IMR-90 (cell line): ENCODE data around the gene RYR2. TPM values are rescaled to one million over a fixed set of nuclear protein-coding genes. Genes with fewer than 3 reads are reported as not detected.

Experiments used
- ATAC-seq: fragments of 200-7000 bp; cut with Tn5 transposase; 2 replicates; pipeline ENCODE4 v1.9.1; 2020; ENCODE audit warnings: low read depth, mild to moderate bottlenecking, moderate library complexity
- BruUV-seq: library from RNA; stranded (reverse); fragments of 400-500 nt; replicated peaks from 2 replicates; lab custom pipeline; 2021; lab: Mats Ljungman, UMichigan
- CTCF ChIA-PET: fragments of 300-600 bp; formaldehyde crosslinking; extraction: SDS; loops from one replicate; lab custom pipeline; 2021; ENCODE audit warnings: antibody characterized with exemption; lab: Yijun Ruan, JAX
- POLR2A ChIA-PET: fragments of 300-600 bp; sonication (Branson Sonifier 250); formaldehyde crosslinking; loops from one replicate; lab custom pipeline; 2022; ENCODE audit warnings: antibody characterized with exemption; ENCODE audit not compliant: unreplicated experiment; lab: Charles Lee
- DNase-seq: peaks from one replicate; pipeline ENCODE4 v3.0.0; 2013
- H2AFZ ChIP-seq: replicated peaks from 2 replicates; pipeline ENCODE3; 2013; ENCODE audit warnings: low read length, mild to moderate bottlenecking; ENCODE audit not compliant: poor library complexity
- H2AK5ac ChIP-seq: 2 replicates; pipeline ENCODE4 v1.6.1; 2013; ENCODE audit warnings: low read depth, low read length, inconsistent platforms
- H2AK9ac ChIP-seq: replicated peaks from 2 replicates; pipeline ENCODE3; 2013; ENCODE audit warnings: mild to moderate bottlenecking, low read depth, low read length, moderate library complexity; ENCODE audit not compliant: poor library complexity
- H2BK120ac ChIP-seq: 2 replicates; pipeline ENCODE4 v1.6.1; 2013; ENCODE audit warnings: low read depth, low read length, inconsistent platforms
- H2BK15ac ChIP-seq: 3 replicates; pipeline ENCODE4 v1.6.1; 2013; ENCODE audit warnings: low read depth, low read length, inconsistent platforms
- H2BK20ac ChIP-seq: 2 replicates; pipeline ENCODE4 v1.6.1; 2013; ENCODE audit warnings: low read depth, mild to moderate bottlenecking, inconsistent platforms, low read length, moderate library complexity
- H2BK5ac ChIP-seq: 2 replicates; pipeline ENCODE4 v1.6.1; 2013; ENCODE audit warnings: mild to moderate bottlenecking, low read depth, low read length, inconsistent platforms; ENCODE audit not compliant: poor library complexity, severe bottlenecking
- H3K14ac ChIP-seq: replicated peaks from 2 replicates; pipeline ENCODE4 v1.6.1; 2013; ENCODE audit warnings: low read depth, low read length, inconsistent platforms
- H3K18ac ChIP-seq: 2 replicates; pipeline ENCODE4 v1.6.1; 2013; ENCODE audit warnings: low read depth, low read length, control low read depth
- H3K23ac ChIP-seq: 2 replicates; pipeline ENCODE4 v1.6.1; 2013; ENCODE audit warnings: low read depth, low read length, inconsistent platforms
- H3K27ac ChIP-seq: 2 replicates; pipeline ENCODE4 v1.5.1; 2013; ENCODE audit warnings: mild to moderate bottlenecking, control low read depth, low read length; ENCODE audit not compliant: insufficient read depth
- H3K27me3 ChIP-seq: 2 replicates; pipeline ENCODE4 v1.6.1; 2013; ENCODE audit warnings: low read length; ENCODE audit not compliant: control insufficient read depth, insufficient read depth
- H3K36me3 ChIP-seq: 2 replicates; pipeline ENCODE4 v1.6.1; 2013; ENCODE audit warnings: low read length, mixed read lengths; ENCODE audit not compliant: control insufficient read depth, insufficient read depth
- H3K4ac ChIP-seq: 2 replicates; pipeline ENCODE4 v1.6.1; 2013; ENCODE audit warnings: low read depth, low read length, inconsistent platforms
- H3K4me1 ChIP-seq: 2 replicates; pipeline ENCODE4 v1.6.1; 2013; ENCODE audit warnings: low read length, mixed read lengths; ENCODE audit not compliant: control insufficient read depth, insufficient read depth
- H3K4me2 ChIP-seq: 2 replicates; pipeline ENCODE4 v1.6.1; 2013; ENCODE audit warnings: low read depth, mild to moderate bottlenecking, control low read depth, low read length, moderate library complexity
- H3K4me3 ChIP-seq: 2 replicates; pipeline ENCODE4 v1.5.1; 2013; ENCODE audit warnings: low read depth, mild to moderate bottlenecking, control low read depth, low read length, moderate library complexity; ENCODE audit not compliant: insufficient read depth
- H3K56ac ChIP-seq: 2 replicates; pipeline ENCODE4 v1.6.1; 2013; ENCODE audit warnings: low read length, inconsistent platforms; ENCODE audit not compliant: insufficient read depth; ENCODE audit errors: extremely low read depth
- H3K79me1 ChIP-seq, 2 experiments: 2 replicates each; pipeline ENCODE4 v1.6.1; 2013; ENCODE audit warnings: low read length in 2 of 2, inconsistent platforms in 1 of 2, low read depth in 1 of 2
- H3K9ac ChIP-seq: 2 replicates; pipeline ENCODE4 v1.6.1; 2013; ENCODE audit warnings: low read depth, low read length, control low read depth
- H3K9me1 ChIP-seq: 2 replicates; pipeline ENCODE4 v1.6.1; 2013; ENCODE audit warnings: low read length, inconsistent platforms; ENCODE audit not compliant: insufficient read depth
- H3K9me3 ChIP-seq: 2 replicates; pipeline ENCODE4 v1.6.1; 2013; ENCODE audit warnings: low read length; ENCODE audit not compliant: control insufficient read depth, insufficient read depth
- H4K20me1 ChIP-seq: 2 replicates; pipeline ENCODE4 v1.6.1; 2013; ENCODE audit warnings: low read length, inconsistent platforms; ENCODE audit not compliant: insufficient read depth
- H4K5ac ChIP-seq: 2 replicates; pipeline ENCODE4 v1.6.1; 2013; ENCODE audit warnings: mild to moderate bottlenecking, low read depth, low read length, control low read depth
- H4K8ac ChIP-seq, 2 experiments: 2 replicates each; pipeline ENCODE4 v1.6.1; 2013; ENCODE audit warnings: low read depth in 2 of 2, low read length in 2 of 2, control low read depth in 1 of 2, inconsistent platforms in 1 of 2
- H4K91ac ChIP-seq: 2 replicates; pipeline ENCODE4 v1.6.1; 2013; ENCODE audit warnings: low read depth, low read length, inconsistent platforms; ENCODE audit not compliant: insufficient read depth
- BHLHE40 ChIP-seq: fragments of 150-350 bp; IDR thresholded peaks from 2 replicates; pipeline ENCODE4 v1.6.1; 2016; ENCODE audit warnings: mild to moderate bottlenecking, low read depth, low read length
- MAZ ChIP-seq: IDR thresholded peaks from 2 replicates; pipeline ENCODE4 v1.6.1; 2012; ENCODE audit warnings: low read depth, mild to moderate bottlenecking, low read length, improper control_type of control experiment, moderate library complexity, borderline replicate concordance
- NFE2L2 ChIP-seq: fragments of 150-350 bp; IDR thresholded peaks from 2 replicates; pipeline ENCODE4 v1.6.1; 2016; ENCODE audit warnings: low read depth, mild to moderate bottlenecking, low read length
- RAD21 ChIP-seq: IDR thresholded peaks from 2 replicates; pipeline ENCODE4 v1.6.1; 2012; ENCODE audit warnings: low read length, improper control_type of control experiment
- RFX5 ChIP-seq: IDR thresholded peaks from 2 replicates; pipeline ENCODE4 v1.8.0; 2012; ENCODE audit warnings: low read depth, mild to moderate bottlenecking, low read length, moderate library complexity
- SMC3 ChIP-seq: fragments of 150-350 bp; IDR thresholded peaks from 2 replicates; pipeline ENCODE4 v1.6.1; 2016; ENCODE audit warnings: low read depth, mild to moderate bottlenecking, antibody characterized with exemption, low read length, moderate library complexity
- USF2 ChIP-seq: fragments of 150-350 bp; IDR thresholded peaks from 2 replicates; pipeline ENCODE4 v1.6.1; 2017; ENCODE audit warnings: mild to moderate bottlenecking, antibody characterized with exemption, low read length, low read depth
- WGBS, 2 experiments: methylation state at CpG; one replicate each; pipeline versions ENCODE4 v1.1.5 to v1.1.7; 2013; ENCODE audit warnings: missing lambda C conversion rate in 2 of 2; ENCODE audit not compliant: insufficient read length in 1 of 2; ENCODE audit errors: extremely low coverage in 2 of 2; 5-methylcytosine and 5-hydroxymethylcytosine counted together
- dilution Hi-C: fragments of 300-500 bp; cut with HindIII; formaldehyde crosslinking; loops from one replicate; pipeline ENCODE4 v1.14.3; 2018; ENCODE audit warnings: low sequenced_read_pairs; ENCODE audit not compliant: unreplicated experiment
- in situ Hi-C: fragments of 300-500 bp; cut with MboI; formaldehyde crosslinking; loops from 3 replicates; pipeline ENCODE4 v1.14.3; 2019; ENCODE audit warnings: low sequenced_read_pairs, inconsistent platforms, mixed read lengths
- intact Hi-C: fragments of 100-400 bp; cut with micrococcal nuclease; formaldehyde crosslinking; loops from 2 replicates; pipeline ENCODE4 v1.10.0; 2022
- polyA plus RNA-seq, 3 experiments: library from polyadenylated mRNA; depleted of rRNA; stranded (reverse); fragments of >200 nt; gene quantifications; 2 replicates each; pipeline ENCODE4 v1.2.3, GENCODE V29; 2012; ENCODE audit warnings: low replicate concordance in 1 of 3
- total RNA-seq: library from RNA; depleted of rRNA; stranded (reverse); fragments of >200 nt; gene quantifications from 2 replicates; pipeline ENCODE4 v1.2.3, GENCODE V29; 2012
- TF ChIP-seq, protein P1 (sequence below): conservative IDR thresholded peaks from 2 replicates; pipeline ENCODE4 v1.5.1; 2012; ENCODE audit warnings: mild to moderate bottlenecking, low read depth, low read length, improper control_type of control experiment

The RYR2 gene
- total and polyA plus RNA-seq, 2 of the 4 experiments (the other 2 are of a cell fraction) = not detected

DNA sequence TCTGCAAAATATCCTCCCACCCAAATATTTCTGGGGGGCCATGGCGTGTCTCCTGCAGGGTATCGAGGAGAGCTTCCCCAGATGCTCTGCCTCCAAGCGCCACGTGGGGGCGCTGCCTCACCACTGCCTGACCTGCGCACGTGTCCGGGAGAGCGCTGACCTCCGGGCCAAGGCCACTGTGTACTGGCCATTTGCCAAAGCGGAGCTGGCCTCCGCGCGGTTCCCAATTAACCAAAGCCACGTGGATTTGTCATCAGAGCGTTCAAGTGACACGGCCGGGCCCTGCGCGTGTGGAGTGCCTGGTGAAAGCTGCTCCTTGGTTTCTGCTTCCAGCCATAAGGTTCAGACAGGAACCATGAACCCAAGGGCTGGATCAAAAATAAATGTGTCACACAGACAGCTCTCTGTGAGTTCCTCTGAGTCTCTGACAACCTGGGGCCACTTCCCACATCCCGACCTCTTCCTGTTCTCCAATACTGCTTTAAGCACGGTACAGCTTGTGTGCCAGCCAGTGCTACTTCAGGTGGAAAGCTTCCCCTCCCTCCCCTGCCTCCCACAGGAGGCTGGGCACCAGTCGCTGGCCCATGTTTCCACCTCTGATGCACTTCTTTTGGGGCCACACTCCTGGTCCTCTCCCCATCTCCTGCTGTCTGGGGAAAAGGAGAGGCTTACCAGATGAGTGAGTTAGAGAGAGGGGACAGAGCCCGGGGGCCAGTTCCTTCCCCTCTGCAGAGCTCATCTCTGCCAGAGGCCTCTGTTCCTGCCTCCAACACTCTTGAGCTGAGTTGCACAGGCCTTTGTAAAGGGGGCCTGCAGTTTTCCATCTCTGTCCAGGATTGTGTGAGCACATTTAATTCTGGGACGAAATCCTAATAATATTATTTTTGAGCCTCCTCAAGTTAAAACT lies 822.6 kb downstream of the RYR2 start:
- no peak overlapping the region for H3K18ac ChIP-seq
- intact Hi-C loops = loop anchor here (2.0 to 10.0 kb wide), 3 partner anchors 390 to 1086 kb away; no protein-coding TSS in a partner anchor
- no peaks in the 10 kb centered on the region for H3K4me1 ChIP-seq
- dilution Hi-C loops = no loop called here
- H3K14ac ChIP-seq = no peak overlapping the region
- H3K23ac ChIP-seq = no peak overlapping the region
- no peak overlapping the region for H2BK15ac ChIP-seq
- no peaks in the 10 kb centered on the region for H4K20me1 ChIP-seq
- H4K5ac ChIP-seq = no peak overlapping the region
- no peak overlapping the region for H2BK5ac ChIP-seq
- H4K91ac ChIP-seq = peak overlapping the region; percentile 16; the same call in 1 of the 2 replicates
- DNase-seq (no peak), ATAC-seq (peak; percentile 79)
- POLR2A ChIA-PET = no interaction called here
- peak overlapping the region; percentile 52 for H2BK20ac ChIP-seq
- H3K79me1 ChIP-seq = no peaks in the 10 kb centered on the region
- peak overlapping the region; percentile 71 for H2AK9ac ChIP-seq
- TF ChIP-seq SMC3 (peak; percentile 63), RAD21 (peak; percentile 72), USF2 (peak; percentile 57; the same call in 1 of the 2 replicates), NFE2L2 (no peak), BHLHE40 (peak; percentile 86), MAZ (no peak), RFX5 (no peak)
- TF ChIP-seq, protein P1, sequence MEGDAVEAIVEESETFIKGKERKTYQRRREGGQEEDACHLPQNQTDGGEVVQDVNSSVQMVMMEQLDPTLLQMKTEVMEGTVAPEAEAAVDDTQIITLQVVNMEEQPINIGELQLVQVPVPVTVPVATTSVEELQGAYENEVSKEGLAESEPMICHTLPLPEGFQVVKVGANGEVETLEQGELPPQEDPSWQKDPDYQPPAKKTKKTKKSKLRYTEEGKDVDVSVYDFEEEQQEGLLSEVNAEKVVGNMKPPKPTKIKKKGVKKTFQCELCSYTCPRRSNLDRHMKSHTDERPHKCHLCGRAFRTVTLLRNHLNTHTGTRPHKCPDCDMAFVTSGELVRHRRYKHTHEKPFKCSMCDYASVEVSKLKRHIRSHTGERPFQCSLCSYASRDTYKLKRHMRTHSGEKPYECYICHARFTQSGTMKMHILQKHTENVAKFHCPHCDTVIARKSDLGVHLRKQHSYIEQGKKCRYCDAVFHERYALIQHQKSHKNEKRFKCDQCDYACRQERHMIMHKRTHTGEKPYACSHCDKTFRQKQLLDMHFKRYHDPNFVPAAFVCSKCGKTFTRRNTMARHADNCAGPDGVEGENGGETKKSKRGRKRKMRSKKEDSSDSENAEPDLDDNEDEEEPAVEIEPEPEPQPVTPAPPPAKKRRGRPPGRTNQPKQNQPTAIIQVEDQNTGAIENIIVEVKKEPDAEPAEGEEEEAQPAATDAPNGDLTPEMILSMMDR = peak; percentile 67
- H3K27ac ChIP-seq = no peak overlapping the region
- peak overlapping the region; percentile 26; the same call in 1 of the 2 replicates for H3K4me3 ChIP-seq
- peak overlapping the region; percentile 20; the same call in 1 of the 2 replicates for H3K4ac ChIP-seq
- no peak overlapping the region for H2AK5ac ChIP-seq
- no peak overlapping the region for H3K9ac ChIP-seq
- H4K8ac ChIP-seq = no peak overlapping the region
- BruUV-seq = no TSS peak
- H3K9me1 ChIP-seq = no peaks in the 10 kb centered on the region
- H3K56ac ChIP-seq = no peak overlapping the region
- peak overlapping the region; percentile 16 for H2AFZ ChIP-seq
- in situ Hi-C loops = no loop called here
- WGBS, 2 experiments = 15% methylated on average over 14 of the region's 25 CpGs; no CpG with 5 or more reads in 1 of the 2 experiments
- no peaks in the 10 kb centered on the region for H3K9me3 ChIP-seq
- no peaks in the 10 kb centered on the region for H3K27me3 ChIP-seq
- peak overlapping the region; percentile 65 for H3K4me2 ChIP-seq
- no peak overlapping the region; the same call in 1 of the 2 replicates for H2BK120ac ChIP-seq
- H3K36me3 ChIP-seq = no peaks in the 10 kb centered on the region
- CTCF ChIA-PET = interaction anchor here (0.5 to 1.9 kb wide), 27 partner anchors 9 to 1096 kb away, joined by 3 to 12 read pairs (median 3); no protein-coding TSS in a partner anchor
